ENCODE measurements around the gene KCNT1.

GRCh38 chr9:135788576-135789300 is 86.8 kb downstream of the KCNT1 start:
- TF ChIP-seq CTCF (IDR thresholded peaks at IDR 0.05; ENCODE audit: low read depth, low read length, poor library complexity, severe bottlenecking) (no peak), EZH2phosphoT487 (IDR thresholded peaks at IDR 0.05; ENCODE audit: borderline replicate concordance, low read length) (no peak)

Measured in DOHH2 (cell line).